NOMO-1 treated with DMSO at 0.1 percent for 48 hours (cell line): ENCODE data around the gene CPM.
A peak's percentile ranks its signal among the peaks of the same experiment; 100 is the strongest.
"Not testable (repeated sequence)": the region's sequence is repeated elsewhere in the genome, so short reads cannot be mapped to it uniquely, and the experiment has no call there.

Experiments used
- DNase-seq: peaks from one replicate; lab custom pipeline; 2025; ENCODE audit not compliant: unreplicated experiment; lab: John Stamatoyannopoulos, UW

Gene CPM

GRCh38 chr12:68809190-68810026 is 123.6 kb downstream of the CPM start:
- DNase-seq: no peak

GRCh38 chr12:68808388-68809189 is 124.4 kb downstream of the CPM start:
- peak; percentile 96 for DNase-seq

GRCh38 chr12:68807576-68808387 is 125.2 kb downstream of the CPM start, which contains the start of gene MDM2:
TSS of gene MDM2 (plus strand) at chr12:68808177. CDS start at chr12:68808478, 301 bp downstream.
- DNase-seq: peak; percentile 92

- not testable (repeated sequence) for DNase-seq
Measured at GRCh38 chr12:68807274-68807575, 125.7 kb downstream of the CPM start.

- peak; percentile 40 for DNase-seq
Measured at GRCh38 chr12:68806488-68807237, 126.3 kb downstream of the CPM start.

- DNase-seq: no peak
Measured at GRCh38 chr12:68805592-68806120, 127.3 kb downstream of the CPM start.

GRCh38 chr12:68804657-68805591 is 128.0 kb downstream of the CPM start:
- no peak for DNase-seq

GRCh38 chr12:68803948-68804656 is 128.9 kb downstream of the CPM start:
- no peak for DNase-seq

GRCh38 chr12:68802911-68803651 is 129.9 kb downstream of the CPM start:
- DNase-seq: not testable (repeated sequence)

GRCh38 chr12:68802372-68802745 is 130.6 kb downstream of the CPM start:
- not testable (repeated sequence) for DNase-seq
